Transverse colon (tissue), 4 donors: ENCODE data around the gene RMI1.

Source experiments
- EP300 ChIP-seq: sonication (generic); formaldehyde crosslinking; IDR thresholded peaks from one replicate; pipeline ENCODE4 v1.6.1; 2017; ENCODE audit warnings: antibody characterized with exemption, low read depth
- POLR2A ChIP-seq: fragments of 450-650 bp; IDR thresholded peaks from one replicate; pipeline ENCODE4 v1.6.1; 2016; ENCODE audit warnings: antibody characterized with exemption, mild to moderate bottlenecking, moderate library complexity
- POLR2AphosphoS5 ChIP-seq, 3 donors: sonication (generic); formaldehyde crosslinking; IDR thresholded peaks; one replicate each; pipeline ENCODE4 v1.6.1; 2016; ENCODE audit warnings: antibody characterized with exemption in 3 of 3
- TF ChIP-seq, protein P1 (sequence below), 5 experiments: fragments of 200-600 bp in 3 of 5; fragments of 450-650 bp in 2 of 5; sonication (generic) in 3 of 5; IDR thresholded peaks; 1 replicate in 2 of 5; 2 replicates in 3 of 5; pipeline ENCODE4 v1.5.1; 2016 to 2017; ENCODE audit warnings: antibody characterized with exemption in 5 of 5, inconsistent platforms in 3 of 5, mild to moderate bottlenecking in 2 of 5, moderate library complexity in 1 of 5

DNA sequence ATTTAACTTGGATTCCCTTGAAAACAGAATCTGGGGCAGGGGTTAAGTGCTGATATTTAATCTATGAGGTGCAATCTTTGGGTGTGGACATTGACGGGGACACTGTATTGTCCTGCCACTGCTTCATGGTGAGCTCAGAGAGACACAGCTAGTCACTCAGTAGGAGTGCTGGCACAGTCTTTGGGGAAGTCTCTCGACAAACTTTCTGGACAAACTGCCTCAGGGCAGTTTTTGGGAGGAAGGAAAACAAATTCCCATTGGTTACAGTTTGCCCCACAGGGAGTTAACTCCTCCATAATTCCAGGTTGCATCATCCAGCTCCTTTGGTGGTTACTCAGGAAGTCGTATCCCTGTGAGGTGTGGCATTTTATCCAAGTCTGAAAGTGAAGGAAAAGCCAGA, 18.4 kb upstream of the RMI1 start:
- TF ChIP-seq, protein P1, sequence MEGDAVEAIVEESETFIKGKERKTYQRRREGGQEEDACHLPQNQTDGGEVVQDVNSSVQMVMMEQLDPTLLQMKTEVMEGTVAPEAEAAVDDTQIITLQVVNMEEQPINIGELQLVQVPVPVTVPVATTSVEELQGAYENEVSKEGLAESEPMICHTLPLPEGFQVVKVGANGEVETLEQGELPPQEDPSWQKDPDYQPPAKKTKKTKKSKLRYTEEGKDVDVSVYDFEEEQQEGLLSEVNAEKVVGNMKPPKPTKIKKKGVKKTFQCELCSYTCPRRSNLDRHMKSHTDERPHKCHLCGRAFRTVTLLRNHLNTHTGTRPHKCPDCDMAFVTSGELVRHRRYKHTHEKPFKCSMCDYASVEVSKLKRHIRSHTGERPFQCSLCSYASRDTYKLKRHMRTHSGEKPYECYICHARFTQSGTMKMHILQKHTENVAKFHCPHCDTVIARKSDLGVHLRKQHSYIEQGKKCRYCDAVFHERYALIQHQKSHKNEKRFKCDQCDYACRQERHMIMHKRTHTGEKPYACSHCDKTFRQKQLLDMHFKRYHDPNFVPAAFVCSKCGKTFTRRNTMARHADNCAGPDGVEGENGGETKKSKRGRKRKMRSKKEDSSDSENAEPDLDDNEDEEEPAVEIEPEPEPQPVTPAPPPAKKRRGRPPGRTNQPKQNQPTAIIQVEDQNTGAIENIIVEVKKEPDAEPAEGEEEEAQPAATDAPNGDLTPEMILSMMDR (IDR thresholded peaks at IDR 0.05): no peak
- TF ChIP-seq POLR2A (no peak), POLR2AphosphoS5 (IDR thresholded peaks at IDR 0.05) (no peak), EP300 (no peak)
